ENCODE data around the gene GLIPR1L2. TPM values are rescaled to one million over a fixed set of nuclear protein-coding genes. Genes with fewer than 3 reads are reported as not detected.

The GLIPR1L2 gene
- total and polyA plus RNA-seq, 2 experiments from 2014 or later: 0.92 TPM; not detected in 1

GRCh38 chr12:75390156-75390898, 562 bp upstream of the GLIPR1L2 start:
- peak overlapping the region; percentile 4 for H3K4me3 ChIP-seq
- H3K79me2 ChIP-seq: no peaks in the 10 kb centered on the region
- no peaks in the 10 kb centered on the region for H3K36me3 ChIP-seq (replicated peaks; ENCODE audit: insufficient read depth, low read depth)
- H3K9me3 ChIP-seq (ENCODE audit: low read depth): no peaks in the 10 kb centered on the region
- H2AFZ ChIP-seq: peak overlapping the region; percentile 51
- peak overlapping the region; percentile 4 for H3K27ac ChIP-seq
- no peak for DNase-seq (ENCODE audit: low spot score)
- no peaks in the 10 kb centered on the region for H4K20me1 ChIP-seq (ENCODE audit: insufficient read depth, poor library complexity, severe bottlenecking)
- no peak for TF ChIP-seq EZH2phosphoT487 (IDR thresholded peaks at IDR 0.05; ENCODE audit: low read depth, severe bottlenecking, unreplicated experiment)
- no peak for TF ChIP-seq CTCF (IDR thresholded peaks at IDR 0.05; ENCODE audit: poor library complexity)
- no peak for TF ChIP-seq EZH2 (IDR thresholded peaks at IDR 0.05; ENCODE audit: borderline replicate concordance)
- H3K27me3 ChIP-seq: no peaks in the 10 kb centered on the region
- WGBS (ENCODE audit: low lambda C conversion rate, missing lambda C conversion rate): 65% methylated on average over 6 of the region's 6 CpGs
- H3K4me2 ChIP-seq: peak overlapping the region; percentile 68
- H3K9me2 ChIP-seq (replicated peaks; ENCODE audit: insufficient read depth): no peaks in the 10 kb centered on the region
- no peaks in the 10 kb centered on the region for H3K4me1 ChIP-seq (ENCODE audit: insufficient read depth)

GRCh38 chr12:75404231-75404630, 13.3 kb downstream of the GLIPR1L2 start:
- no peak for DNase-seq (ENCODE audit: low spot score)
- no peaks in the 10 kb centered on the region for H3K9me2 ChIP-seq (replicated peaks; ENCODE audit: insufficient read depth)
- H2AFZ ChIP-seq: no peak overlapping the region
- H3K27me3 ChIP-seq: no peaks in the 10 kb centered on the region
- no peaks in the 10 kb centered on the region for H3K79me2 ChIP-seq
- no peak for TF ChIP-seq EZH2 (IDR thresholded peaks at IDR 0.05; ENCODE audit: borderline replicate concordance)
- H3K4me2 ChIP-seq: no peak overlapping the region
- no peaks in the 10 kb centered on the region for H3K36me3 ChIP-seq (replicated peaks; ENCODE audit: insufficient read depth, low read depth)
- no peak overlapping the region for H3K4me3 ChIP-seq
- H4K20me1 ChIP-seq (ENCODE audit: insufficient read depth, poor library complexity, severe bottlenecking): no peaks in the 10 kb centered on the region
- no peaks in the 10 kb centered on the region for H3K9me3 ChIP-seq (ENCODE audit: low read depth)
- no peak overlapping the region for H3K27ac ChIP-seq
- no peaks in the 10 kb centered on the region for H3K4me1 ChIP-seq (ENCODE audit: insufficient read depth)
- 82% methylated on average over 1 of the region's 1 CpG for WGBS (ENCODE audit: low lambda C conversion rate, missing lambda C conversion rate)

GRCh38 chr12:75407683-75408082, 16.8 kb downstream of the GLIPR1L2 start:
- Histone ChIP-seq H3K9me2 (replicated peaks; ENCODE audit: insufficient read depth) (no peaks in the 10 kb centered on the region), H3K36me3 (replicated peaks; ENCODE audit: insufficient read depth, low read depth) (no peaks in the 10 kb centered on the region), H3K4me2 (no peak overlapping the region), H3K9me3 (ENCODE audit: low read depth) (no peaks in the 10 kb centered on the region), H3K27ac (no peak overlapping the region), H2AFZ (no peak overlapping the region), H3K79me2 (no peaks in the 10 kb centered on the region), H3K4me3 (no peak overlapping the region), H3K4me1 (ENCODE audit: insufficient read depth) (no peaks in the 10 kb centered on the region), H4K20me1 (ENCODE audit: insufficient read depth, poor library complexity, severe bottlenecking) (no peaks in the 10 kb centered on the region), H3K27me3 (no peaks in the 10 kb centered on the region)
- no peak for DNase-seq (ENCODE audit: low spot score)
- no peak for TF ChIP-seq EZH2 (IDR thresholded peaks at IDR 0.05; ENCODE audit: borderline replicate concordance)

- TF ChIP-seq EZH2phosphoT487 (IDR thresholded peaks at IDR 0.05; ENCODE audit: low read depth, severe bottlenecking, unreplicated experiment) (no peak), CTCF (IDR thresholded peaks at IDR 0.05; ENCODE audit: poor library complexity) (no peak), EZH2 (IDR thresholded peaks at IDR 0.05; ENCODE audit: borderline replicate concordance) (no peak)
Measured at GRCh38 chr12:75409830-75410229, 18.9 kb downstream of the GLIPR1L2 start.

More at GRCh38 chr12:75409830-75410229, 18.9 kb downstream of the GLIPR1L2 start:
- Histone ChIP-seq H3K4me3 (no peak overlapping the region), H4K20me1 (ENCODE audit: insufficient read depth, poor library complexity, severe bottlenecking) (no peaks in the 10 kb centered on the region), H3K4me1 (ENCODE audit: insufficient read depth) (no peaks in the 10 kb centered on the region), H3K9me2 (replicated peaks; ENCODE audit: insufficient read depth) (no peaks in the 10 kb centered on the region), H3K27ac (no peak overlapping the region), H3K9me3 (ENCODE audit: low read depth) (no peaks in the 10 kb centered on the region), H3K27me3 (no peaks in the 10 kb centered on the region), H3K36me3 (replicated peaks; ENCODE audit: insufficient read depth, low read depth) (no peaks in the 10 kb centered on the region), H3K4me2 (no peak overlapping the region), H3K79me2 (no peaks in the 10 kb centered on the region), H2AFZ (no peak overlapping the region)
- WGBS (ENCODE audit: low lambda C conversion rate, missing lambda C conversion rate): 97% methylated on average over 2 of the region's 2 CpGs
- no peak for DNase-seq (ENCODE audit: low spot score)

Data from hepatocyte (in vitro differentiated cells).